Measurements from ENCODE around the gene RNF187. TPM values are rescaled to one million over a fixed set of nuclear protein-coding genes. Genes with fewer than 3 reads are reported as not detected.

The RNF187 gene
- total RNA-seq, 2 donors from 2014 or later, result 103 to 112 TPM

- Histone ChIP-seq H3K36me3 (ENCODE audit: control insufficient read depth, insufficient read depth, low read length) (no peaks in the 10 kb centered on the region), H3K27me3 (ENCODE audit: control insufficient read depth, insufficient read depth, low read length, poor library complexity, severe bottlenecking) (peaks cover 61% of the 10 kb centered on the region), H3K4me1 (ENCODE audit: control insufficient read depth, insufficient read depth, low read length) (no peaks in the 10 kb centered on the region), H3K9ac (ENCODE audit: extremely low read depth, low read length, poor library complexity, severe bottlenecking) (no peak overlapping the region), H3K27ac (ENCODE audit: low read depth, low read length) (no peak overlapping the region), H3K4me3 (ENCODE audit: low read length) (no peak overlapping the region), H3K9me3 (ENCODE audit: control insufficient read depth, low read length) (no peaks in the 10 kb centered on the region)
- no peak for TF ChIP-seq CTCF (conservative IDR thresholded peaks at IDR 0.05)
- Mint-ChIP-seq H3K9me3 (no peaks in the 10 kb centered on the region), H3K36me3 (ENCODE audit: low read depth) (no peaks in the 10 kb centered on the region), H3K4me1 (no peaks in the 10 kb centered on the region), H3K27me3 (ENCODE audit: insufficient read depth) (peaks cover 87% of the 10 kb centered on the region), H3K4me3 (no peak overlapping the region), H3K27ac (no peak overlapping the region)
- peak; percentile 30 for DNase-seq
- 86 to 95% methylated on average over 5 to 7 of the region's 7 CpGs for WGBS, 2 experiments (ENCODE audit: insufficient coverage in 1 of 2, insufficient read length in 1 of 2)
Observed at GRCh38 chr1:228514421-228514820, 27.2 kb downstream of the RNF187 start.

DNA sequence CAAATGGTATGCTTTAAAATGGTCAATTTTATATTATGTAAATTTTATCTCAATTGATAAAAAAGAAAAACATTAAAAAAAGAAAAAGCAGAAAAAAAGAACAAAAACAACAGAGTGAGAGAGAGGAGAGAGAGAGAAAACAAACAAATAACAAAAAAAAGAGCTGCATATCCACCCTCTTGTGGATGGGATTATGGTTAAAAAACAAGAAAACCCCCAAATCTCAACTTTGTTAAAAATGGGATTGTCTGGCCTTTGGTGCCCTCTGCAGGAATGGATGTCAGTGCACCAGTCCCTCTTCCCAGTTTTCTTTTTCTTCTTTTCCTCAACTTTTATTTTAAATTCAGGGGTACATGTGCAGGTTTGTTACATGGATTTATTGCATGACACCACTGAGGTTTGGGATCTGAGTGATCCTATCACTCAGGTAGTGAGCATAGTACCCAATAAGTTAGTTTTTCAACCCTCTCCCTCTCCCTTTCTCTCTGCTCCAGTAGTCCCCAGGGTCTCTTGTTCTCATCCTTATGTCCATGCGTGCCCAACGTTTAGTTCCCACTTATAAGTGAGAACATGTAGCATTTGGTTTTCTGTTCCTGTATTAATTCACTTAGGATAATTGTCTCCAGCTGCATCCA lies 28.1 kb downstream of the RNF187 start:
- peaks cover 87% of the 10 kb centered on the region for H3K27me3 Mint-ChIP-seq (ENCODE audit: insufficient read depth)
- no peak overlapping the region for H3K27ac Mint-ChIP-seq
- Histone ChIP-seq H3K9ac (ENCODE audit: extremely low read depth, low read length, poor library complexity, severe bottlenecking) (no peak overlapping the region), H3K36me3 (ENCODE audit: control insufficient read depth, insufficient read depth, low read length) (no peaks in the 10 kb centered on the region), H3K4me1 (ENCODE audit: control insufficient read depth, insufficient read depth, low read length) (no peaks in the 10 kb centered on the region), H3K27ac (ENCODE audit: low read depth, low read length) (no peak overlapping the region), H3K4me3 (ENCODE audit: low read length) (no peak overlapping the region), H3K27me3 (ENCODE audit: control insufficient read depth, insufficient read depth, low read length, poor library complexity, severe bottlenecking) (peaks cover 57% of the 10 kb centered on the region), H3K9me3 (ENCODE audit: control insufficient read depth, low read length) (no peaks in the 10 kb centered on the region)
- H3K9me3 Mint-ChIP-seq, result no peaks in the 10 kb centered on the region
- peak; percentile 77 for DNase-seq
- WGBS, 2 experiments (ENCODE audit: insufficient coverage in 1 of 2, insufficient read length in 1 of 2), result 46 to 100% methylated on average over 1 to 2 of the region's 2 CpGs
- no peaks in the 10 kb centered on the region for H3K36me3 Mint-ChIP-seq (ENCODE audit: low read depth)
- no peak overlapping the region for H3K4me3 Mint-ChIP-seq
- no peaks in the 10 kb centered on the region for H3K4me1 Mint-ChIP-seq
- TF ChIP-seq CTCF (conservative IDR thresholded peaks at IDR 0.05), result peak; percentile 93

GRCh38 chr1:228517655-228518054 lies 30.5 kb downstream of the RNF187 start:
- H3K27ac ChIP-seq (ENCODE audit: low read depth, low read length), result no peak overlapping the region
- Mint-ChIP-seq H3K27me3 (ENCODE audit: insufficient read depth) (peaks cover 76% of the 10 kb centered on the region), H3K27ac (no peak overlapping the region), H3K4me3 (no peak overlapping the region), H3K9me3 (peaks cover 2% of the 10 kb centered on the region), H3K36me3 (ENCODE audit: low read depth) (no peaks in the 10 kb centered on the region), H3K4me1 (no peaks in the 10 kb centered on the region)
- DNase-seq, result no peak
- peaks cover 45% of the 10 kb centered on the region for H3K27me3 ChIP-seq (ENCODE audit: control insufficient read depth, insufficient read depth, low read length, poor library complexity, severe bottlenecking)
- H3K9ac ChIP-seq (ENCODE audit: extremely low read depth, low read length, poor library complexity, severe bottlenecking), result no peak overlapping the region
- no peak for TF ChIP-seq CTCF (conservative IDR thresholded peaks at IDR 0.05)
- no peaks in the 10 kb centered on the region for H3K9me3 ChIP-seq (ENCODE audit: control insufficient read depth, low read length)
- no peaks in the 10 kb centered on the region for H3K4me1 ChIP-seq (ENCODE audit: control insufficient read depth, insufficient read depth, low read length)
- no peak overlapping the region for H3K4me3 ChIP-seq (ENCODE audit: low read length)
- H3K36me3 ChIP-seq (ENCODE audit: control insufficient read depth, insufficient read depth, low read length), result no peaks in the 10 kb centered on the region
- whole genome bisulfite sequencing, 2 experiments (ENCODE audit: insufficient coverage in 1 of 2, insufficient read length in 1 of 2), result 62 to 90% methylated on average over 1 to 2 of the region's 2 CpGs

Data from endodermal cell (in vitro differentiated cells).